ENCODE data around the gene UBE3D. TPM values are rescaled to one million over a fixed set of nuclear protein-coding genes. Genes with fewer than 3 reads are reported as not detected.

The UBE3D gene
- total and polyA plus RNA-seq, 2 of the 8 experiments (the other 6 are each of a cell fraction or from before 2014, with no cell fraction given) = 5.7 to 16.3 TPM

DNA sequence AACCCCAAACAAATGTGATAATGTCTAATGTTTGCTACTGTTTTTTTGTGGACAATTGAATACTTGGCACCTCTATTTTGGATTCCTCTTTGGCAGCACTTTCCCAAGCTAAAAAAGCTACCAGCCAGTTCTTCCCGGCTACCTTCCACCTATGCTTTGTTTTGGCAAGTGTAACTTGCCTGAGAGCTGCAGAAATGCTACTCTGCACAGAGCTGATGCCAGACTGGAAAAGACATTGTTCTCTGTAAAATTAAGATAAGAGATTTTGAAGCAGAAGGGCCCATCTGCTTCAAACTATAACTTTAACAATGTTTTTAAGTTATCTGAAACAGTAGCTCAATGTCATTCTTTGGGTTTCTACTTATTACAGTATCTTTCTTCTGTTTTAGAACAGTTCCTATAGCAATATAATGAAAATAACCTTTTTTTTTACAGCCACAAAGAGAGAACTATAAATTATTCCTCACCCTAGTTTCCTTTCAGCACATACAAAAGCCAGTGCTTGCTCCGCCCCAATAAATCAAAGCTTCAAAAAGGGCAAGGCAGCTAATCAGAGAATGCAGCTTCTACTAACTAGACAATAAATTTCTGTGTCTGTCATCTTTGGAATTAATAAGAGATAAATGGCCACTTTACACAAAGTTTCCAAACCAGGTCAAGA is 183.1 kb downstream of the UBE3D start:
- no peak overlapping the region for H3K4me2 ChIP-seq (ENCODE audit: insufficient read depth in 1 of 2, low read depth in 2 of 2, low read length in 2 of 2)
- ChIA-PET CTCF (ENCODE audit: partially characterized antibody) (interaction anchor here (1.0 to 1.2 kb wide), 2 partner anchors 91 to 261 kb away, joined by 3 to 4 read pairs; no protein-coding TSS in a partner anchor), POLR2A (ENCODE audit: partially characterized antibody) (no interaction called here)
- H3K4me1 ChIP-seq (replicated peaks in 1 of 4; ENCODE audit: control insufficient read depth in 3 of 4, insufficient read depth in 4 of 4, low read length in 3 of 4) = no peaks in the 10 kb centered on the region
- no peak overlapping the region for H3K4me3 ChIP-seq (ENCODE audit: extremely low read depth in 1 of 4, insufficient read depth in 2 of 4, low read depth in 3 of 4, low read length in 4 of 4)
- no peaks in the 10 kb centered on the region for H3K36me3 ChIP-seq (ENCODE audit: control insufficient read depth in 2 of 4, insufficient read depth in 4 of 4, low read length in 3 of 4)
- no peak overlapping the region for H4K5ac ChIP-seq (ENCODE audit: insufficient read length, low read depth, low read length)
- no peak overlapping the region for H3K14ac ChIP-seq (ENCODE audit: insufficient read length)
- H3K4ac ChIP-seq (replicated peaks; ENCODE audit: insufficient read length, low read depth, low read length) = no peak overlapping the region
- DNase-seq (ENCODE audit: low read depth in 1 of 2, low spot score in 2 of 2) = no peak
- H2BK20ac ChIP-seq (ENCODE audit: low read length) = no peak overlapping the region
- no peak overlapping the region for H3K18ac ChIP-seq (ENCODE audit: extremely low read depth, low read length)
- H2BK5ac ChIP-seq (ENCODE audit: low read depth, low read length) = no peak overlapping the region
- H3K27me3 ChIP-seq (replicated peaks in 1 of 4; ENCODE audit: control insufficient read depth in 3 of 4, extremely low read depth in 1 of 4, insufficient read depth in 3 of 4, low read length in 3 of 4) = peaks cover 0 to 1% (median 0%) of the 10 kb centered on the region in 4 experiments; a peak in 1 of 7 replicates
- H3K79me1 ChIP-seq (ENCODE audit: low read depth, low read length) = no peaks in the 10 kb centered on the region
- H2BK120ac ChIP-seq (replicated peaks; ENCODE audit: low read depth, low read length) = no peak overlapping the region
- H2BK15ac ChIP-seq (ENCODE audit: low read length) = no peak overlapping the region
- no peak overlapping the region for H3K23ac ChIP-seq (ENCODE audit: insufficient read length)
- WGBS, 2 experiments (ENCODE audit: extremely low coverage in 1 of 2, insufficient coverage in 1 of 2, insufficient read length in 1 of 2, insufficient replicate concordance in 2 of 2, low coverage in 1 of 2, low lambda C conversion rate in 2 of 2, missing lambda C conversion rate in 1 of 2) = 91% methylated on average over 2 of the region's 2 CpGs; no CpG with 5 or more reads in 1 of the 2 experiments
- no peaks in the 10 kb centered on the region for H3K9me3 ChIP-seq (ENCODE audit: insufficient read depth in 2 of 2, low read depth in 1 of 2, low read length in 1 of 2)
- H3K23me2 ChIP-seq (ENCODE audit: low read depth, low read length) = no peaks in the 10 kb centered on the region
- no peak overlapping the region for H4K8ac ChIP-seq (ENCODE audit: extremely low read depth, insufficient read depth, low read length)
- no peak overlapping the region for H3K9ac ChIP-seq (replicated peaks in 1 of 4; ENCODE audit: extremely low read depth in 1 of 4, low read depth in 3 of 4, low read length in 3 of 4)
- H2BK12ac ChIP-seq (ENCODE audit: low read depth, low read length) = no peak overlapping the region
- no peak overlapping the region for H2AFZ ChIP-seq (ENCODE audit: low read length)
- no peak overlapping the region for H4K91ac ChIP-seq (replicated peaks; ENCODE audit: insufficient read length, low read length)
- no peak overlapping the region for H3K56ac ChIP-seq (replicated peaks; ENCODE audit: insufficient read length, low read depth, low read length)
- H3K79me2 ChIP-seq (ENCODE audit: control insufficient read depth in 1 of 2, insufficient read depth in 2 of 2, low read length in 2 of 2) = no peaks in the 10 kb centered on the region
- H4K20me1 ChIP-seq (replicated peaks in 1 of 2; ENCODE audit: control insufficient read depth in 1 of 2, insufficient read depth in 2 of 2, low read length in 2 of 2) = no peaks in the 10 kb centered on the region
- no peak overlapping the region for H2AK5ac ChIP-seq (ENCODE audit: low read depth, low read length)
- FAIRE-seq = no peak
- H3K27ac ChIP-seq (ENCODE audit: low read depth, low read length) = no peak overlapping the region
- TF ChIP-seq POU5F1 (IDR thresholded peaks at IDR 0.05; ENCODE audit: low read depth, low read length) (no peak), RAD21 (IDR thresholded peaks at IDR 0.05 in 1 of 2, conservative IDR thresholded peaks at IDR 0.05 in 1 of 2; ENCODE audit: low read depth in 2 of 2, low read length in 2 of 2) (no peak), CTBP2 (IDR thresholded peaks at IDR 0.05; ENCODE audit: borderline replicate concordance, insufficient read depth, insufficient read length, low read length) (no peak), SUZ12 (IDR thresholded peaks at IDR 0.05; ENCODE audit: low read length) (no peak), E2F6 (IDR thresholded peaks at IDR 0.05) (no peak), TEAD4 (IDR thresholded peaks at IDR 0.05; ENCODE audit: low read depth, low read length) (no peak)

All from H1 (cell line).